HUES64 (cell line): ENCODE results near the gene SLC26A6.

Experiments
- H3K27ac ChIP-seq: 2 replicates; pipeline ENCODE4 v1.7.0; 2013; ENCODE audit warnings: low read depth, low read length, inconsistent platforms
- H3K27me3 ChIP-seq: 2 replicates; pipeline ENCODE4 v1.6.1; 2013; ENCODE audit warnings: mild to moderate bottlenecking, low read length; ENCODE audit not compliant: insufficient read depth
- H3K36me3 ChIP-seq: 2 replicates; pipeline ENCODE4 v1.6.1; 2013; ENCODE audit warnings: mild to moderate bottlenecking, low read length; ENCODE audit not compliant: insufficient read depth
- H3K4me1 ChIP-seq: 2 replicates; pipeline ENCODE4 v1.6.1; 2013; ENCODE audit warnings: mild to moderate bottlenecking, low read length, moderate library complexity; ENCODE audit not compliant: insufficient read depth
- H3K4me3 ChIP-seq: 2 replicates; pipeline ENCODE4 v1.5.1; 2013; ENCODE audit warnings: mild to moderate bottlenecking, low read length, moderate library complexity
- H3K9ac ChIP-seq: 2 replicates; pipeline ENCODE4 v1.6.1; 2013; ENCODE audit warnings: mild to moderate bottlenecking, low read depth, low read length
- H3K9me3 ChIP-seq: 2 replicates; pipeline ENCODE4 v1.6.1; 2013; ENCODE audit warnings: low read depth, low read length; ENCODE audit not compliant: insufficient read depth
- WGBS: fragments of 150-250, 120-280 bp; methylation state at CpG from one replicate; pipeline ENCODE4 v1.1.7; 2013; ENCODE audit warnings: missing lambda C conversion rate; 5-methylcytosine and 5-hydroxymethylcytosine counted together

Gene SLC26A6

DNA sequence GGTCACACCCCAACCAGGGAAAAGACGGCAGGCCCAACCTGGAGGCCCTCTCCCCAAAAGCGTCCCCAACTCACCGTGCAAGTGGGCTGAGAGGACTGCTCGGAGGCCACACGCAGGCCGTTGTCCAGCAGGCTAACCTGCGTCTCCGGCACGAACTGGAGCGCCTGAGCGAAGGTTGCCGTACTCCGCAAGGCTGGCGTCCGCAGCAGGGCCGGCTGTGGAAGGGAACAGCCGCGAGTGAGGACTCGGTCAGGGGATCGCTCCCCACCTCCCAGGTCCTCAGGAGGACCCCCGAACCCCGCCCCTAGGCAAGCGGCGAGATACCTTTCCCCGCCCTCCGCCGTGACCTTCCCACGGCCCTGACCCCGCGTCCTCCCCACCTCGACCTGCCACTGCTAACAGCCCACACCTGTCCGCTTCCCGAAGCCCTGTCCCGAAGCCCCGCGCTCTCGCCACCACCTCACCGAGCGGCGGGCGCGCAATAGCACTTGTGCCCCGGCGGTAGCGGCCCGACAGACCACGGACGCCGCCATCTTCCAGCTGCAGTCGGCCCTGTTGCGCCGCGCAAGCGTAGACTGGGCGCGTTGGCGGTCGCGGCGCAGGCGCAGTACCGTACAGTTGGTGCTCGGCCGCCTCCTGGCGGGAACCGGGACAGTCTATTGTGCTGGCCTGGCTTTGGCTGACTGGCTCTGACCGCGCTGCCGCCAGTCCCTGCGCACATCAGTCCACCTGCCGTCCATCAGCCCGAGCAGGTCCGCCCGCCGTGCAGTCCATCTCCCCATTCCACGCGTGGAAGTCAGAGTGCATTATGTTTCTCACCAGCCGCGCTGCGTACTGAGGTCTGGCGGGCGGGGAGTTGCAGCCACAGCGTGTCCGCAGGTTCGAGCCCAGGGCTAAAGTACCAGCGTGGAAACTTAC, 25.9 kb downstream of the SLC26A6 start, which contains the start of gene UQCRC1:
Gene UQCRC1, minus strand, starts transcription at position 559 of the 918 bp plus-strand sequence. Its CDS starts 26 bp downstream, at position 533.
- Histone ChIP-seq H3K9me3 (no peaks in the 10 kb centered on the region), H3K36me3 (peaks cover 37% of the 10 kb centered on the region), H3K4me1 (peaks cover 5% of the 10 kb centered on the region; the same call in 1 of the 2 replicates), H3K9ac (peak within 1 kb of the TSS; percentile 95), H3K27me3 (no peaks in the 10 kb centered on the region), H3K27ac (peak within 1 kb of the TSS; percentile 85), H3K4me3 (peak within 1 kb of the TSS; percentile 96)
- WGBS: under 1% methylated on average over 86 of the region's 86 CpGs

GRCh38 chr3:48607519-48607918, 27.7 kb downstream of the SLC26A6 start:
- no peak overlapping the region for H3K9ac ChIP-seq
- peaks cover 5% of the 10 kb centered on the region; the same call in 1 of the 2 replicates for H3K4me1 ChIP-seq
- H3K27me3 ChIP-seq: no peaks in the 10 kb centered on the region
- H3K9me3 ChIP-seq: no peaks in the 10 kb centered on the region
- 95% methylated on average over 5 of the region's 5 CpGs for WGBS
- peaks cover 55% of the 10 kb centered on the region for H3K36me3 ChIP-seq
- H3K4me3 ChIP-seq: no peak overlapping the region
- H3K27ac ChIP-seq: no peak overlapping the region

DNA sequence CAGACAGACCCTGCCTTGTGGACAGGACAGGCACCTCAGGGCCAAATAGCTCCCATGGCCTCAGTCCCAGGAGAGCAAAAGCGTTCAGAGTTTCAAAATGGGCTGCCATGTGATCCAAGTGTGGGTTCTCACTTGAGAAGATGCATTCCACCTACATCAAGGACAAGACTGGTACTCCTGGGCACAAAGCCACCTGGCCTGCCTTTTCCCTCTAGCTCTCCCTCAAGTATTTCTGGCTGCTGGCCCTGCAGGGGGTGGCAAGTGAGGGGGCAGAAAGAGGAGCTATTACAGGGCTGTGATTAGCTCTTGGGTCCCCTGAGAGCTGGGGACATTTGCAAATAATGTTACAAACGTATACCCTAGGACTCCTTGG, 33.7 kb downstream of the SLC26A6 start:
- Histone ChIP-seq H3K27ac (no peak overlapping the region), H3K36me3 (peaks cover 90% of the 10 kb centered on the region), H3K27me3 (no peaks in the 10 kb centered on the region), H3K9ac (no peak overlapping the region), H3K9me3 (no peaks in the 10 kb centered on the region), H3K4me3 (no peak overlapping the region), H3K4me1 (no peaks in the 10 kb centered on the region)
- 91% methylated on average over 2 of the region's 2 CpGs for WGBS

GRCh38 chr3:48600711-48601621, 34.3 kb downstream of the SLC26A6 start:
- H3K9me3 ChIP-seq: no peaks in the 10 kb centered on the region
- WGBS: 95% methylated on average over 19 of the region's 19 CpGs
- peaks cover 6% of the 10 kb centered on the region for H3K4me1 ChIP-seq
- no peaks in the 10 kb centered on the region for H3K27me3 ChIP-seq
- H3K9ac ChIP-seq: no peak overlapping the region
- peaks cover 83% of the 10 kb centered on the region for H3K36me3 ChIP-seq
- H3K27ac ChIP-seq: no peak overlapping the region
- H3K4me3 ChIP-seq: no peak overlapping the region

DNA sequence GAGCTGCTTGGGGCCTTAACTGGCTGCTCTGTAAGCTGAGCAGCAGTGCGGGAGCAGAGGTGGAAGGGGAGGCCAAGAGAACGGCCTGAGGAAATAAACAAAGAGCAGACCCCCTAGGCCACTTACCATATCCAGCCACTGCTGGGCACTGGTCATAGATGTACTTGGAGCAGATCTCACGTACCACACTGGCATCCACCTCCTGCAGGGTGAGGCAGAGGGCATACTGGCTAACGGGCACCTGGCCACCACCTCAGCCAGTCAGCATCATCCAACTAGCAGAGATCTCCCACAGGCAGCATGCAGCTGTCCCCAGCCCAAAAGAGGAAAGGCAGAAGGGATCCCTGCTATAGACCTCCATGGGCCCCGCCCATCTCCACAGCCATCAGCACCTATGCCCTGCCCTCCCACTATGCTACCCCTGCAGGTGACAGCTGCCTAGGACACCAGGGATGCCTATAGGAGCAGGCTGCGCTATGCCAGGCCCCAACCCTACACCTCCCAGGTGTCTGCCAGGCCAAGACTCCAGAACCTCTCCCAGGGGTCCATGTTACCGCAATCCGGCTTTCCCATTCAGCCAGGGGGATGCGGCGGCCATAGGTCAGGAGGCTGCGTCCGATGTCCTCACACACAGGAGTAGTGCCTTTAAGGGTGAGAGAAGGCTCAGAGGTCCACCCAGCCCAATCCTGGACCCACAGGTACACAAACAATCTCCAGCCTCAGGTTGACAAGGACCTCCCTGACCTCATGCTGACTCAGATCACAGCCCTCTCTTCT, 35.6 kb downstream of the SLC26A6 start:
- H3K27ac ChIP-seq: no peak overlapping the region
- no peaks in the 10 kb centered on the region for H3K9me3 ChIP-seq
- H3K27me3 ChIP-seq: peaks cover 4% of the 10 kb centered on the region; the same call in 1 of the 2 replicates
- H3K36me3 ChIP-seq: peaks cover 70% of the 10 kb centered on the region
- H3K4me1 ChIP-seq: peaks cover 12% of the 10 kb centered on the region
- H3K4me3 ChIP-seq: no peak overlapping the region
- WGBS: 91% methylated on average over 12 of the region's 12 CpGs
- no peak overlapping the region for H3K9ac ChIP-seq

DNA sequence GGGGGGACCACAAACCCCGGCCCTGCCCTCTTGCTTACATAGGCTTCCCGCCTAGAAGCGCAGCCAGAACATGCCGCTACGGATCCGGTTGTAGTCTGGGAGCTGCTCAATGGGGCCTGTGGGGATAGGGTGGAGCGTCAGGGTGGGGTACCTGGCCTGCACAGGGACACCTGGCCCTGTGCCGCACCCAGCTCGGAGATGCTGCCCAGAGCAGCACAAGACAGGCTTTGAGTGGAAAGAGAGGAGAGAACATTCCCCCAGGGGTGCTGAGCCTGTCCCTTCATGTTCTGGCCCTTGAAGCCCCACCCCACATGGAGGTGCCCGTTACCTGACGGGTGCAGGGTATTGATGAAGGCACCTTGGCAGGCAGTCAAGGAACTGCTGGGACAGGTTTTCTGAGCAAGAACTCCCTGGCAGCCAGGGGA, 36.2 kb downstream of the SLC26A6 start:
- Histone ChIP-seq H3K9me3 (no peaks in the 10 kb centered on the region), H3K36me3 (peaks cover 64% of the 10 kb centered on the region), H3K9ac (no peak overlapping the region), H3K27ac (peak overlapping the region; percentile 16; the same call in 1 of the 2 replicates), H3K4me3 (no peak overlapping the region), H3K4me1 (peaks cover 17% of the 10 kb centered on the region), H3K27me3 (peaks cover 10% of the 10 kb centered on the region; the same call in 1 of the 2 replicates)
- WGBS: 94% methylated on average over 11 of the region's 11 CpGs

DNA sequence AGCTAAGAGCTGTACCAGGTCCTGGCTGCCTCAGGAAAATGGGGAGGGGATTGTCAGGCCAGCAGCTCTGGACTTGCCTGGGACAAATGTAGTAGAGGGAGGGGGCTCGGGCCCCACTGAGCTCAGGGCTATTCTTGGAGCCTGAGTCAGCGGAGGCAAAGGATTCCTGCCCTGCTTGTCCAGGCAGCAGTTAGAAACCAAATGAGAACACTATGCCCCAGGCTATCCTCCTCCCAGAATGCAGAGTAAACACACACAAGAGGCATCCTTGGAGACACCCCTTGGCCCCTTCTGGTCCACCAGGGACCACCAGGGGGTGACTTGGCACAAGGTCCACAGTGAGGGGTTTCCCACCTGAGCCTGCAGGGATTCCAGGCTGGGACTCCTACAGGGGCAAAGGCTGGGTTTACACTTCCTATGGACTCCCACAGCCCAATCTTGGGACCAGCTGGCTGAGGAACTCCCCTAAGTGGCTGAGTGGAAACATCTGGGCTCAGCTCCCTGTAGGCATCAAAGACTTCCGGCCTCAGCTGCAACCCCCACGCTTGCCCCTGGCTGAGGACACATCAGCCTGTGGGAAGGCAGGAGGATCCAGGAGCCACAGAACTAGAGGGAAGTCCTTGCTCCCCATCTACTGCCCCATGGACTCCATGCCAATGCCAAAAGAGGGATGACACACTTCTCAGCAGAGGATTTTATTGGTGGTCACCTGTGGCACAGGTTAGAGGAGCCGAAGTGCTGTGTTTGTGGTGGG, 36.8 kb downstream of the SLC26A6 start:
- peaks cover 19% of the 10 kb centered on the region for H3K4me1 ChIP-seq

DNA sequence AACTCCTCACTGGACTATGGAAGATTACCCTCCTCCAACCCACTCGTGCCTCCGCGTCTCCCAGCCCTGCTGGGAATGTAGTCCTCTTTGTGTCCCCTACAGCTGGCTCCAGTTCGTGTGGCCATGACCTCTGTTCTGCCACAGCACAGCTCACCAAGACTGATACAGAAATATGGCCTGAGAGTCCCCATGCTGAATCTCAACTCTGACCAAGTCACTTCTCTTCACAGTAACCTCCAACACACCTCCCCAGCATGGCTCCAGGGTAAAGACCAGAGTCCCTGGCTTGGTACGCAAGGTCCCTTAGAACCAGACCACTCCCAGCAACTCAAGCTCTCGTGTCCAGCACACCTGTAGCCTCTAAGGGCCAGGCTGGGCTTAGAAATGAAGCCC, 37.9 kb downstream of the SLC26A6 start:
- 95% methylated on average over 6 of the region's 6 CpGs for WGBS
- Histone ChIP-seq H3K9ac (no peak overlapping the region), H3K36me3 (peaks cover 47% of the 10 kb centered on the region), H3K27ac (no peak overlapping the region), H3K9me3 (no peaks in the 10 kb centered on the region), H3K27me3 (peaks cover 17% of the 10 kb centered on the region; the same call in 1 of the 2 replicates), H3K4me1 (peaks cover 19% of the 10 kb centered on the region), H3K4me3 (no peak overlapping the region)

More for the DNA sequence above, 36.8 kb downstream of the SLC26A6 start:
- no peaks in the 10 kb centered on the region for H3K9me3 ChIP-seq
- WGBS: 79% methylated on average over 5 of the region's 5 CpGs
- H3K27me3 ChIP-seq: peaks cover 16% of the 10 kb centered on the region; the same call in 1 of the 2 replicates
- peaks cover 58% of the 10 kb centered on the region for H3K36me3 ChIP-seq
- H3K9ac ChIP-seq: no peak overlapping the region
- H3K27ac ChIP-seq: peak overlapping the region; percentile 54
- H3K4me3 ChIP-seq: no peak overlapping the region

- H3K27me3 ChIP-seq: peaks cover 17% of the 10 kb centered on the region; the same call in 1 of the 2 replicates
- H3K9me3 ChIP-seq: no peaks in the 10 kb centered on the region
- peak overlapping the region; percentile 62; the same call in 1 of the 2 replicates for H3K27ac ChIP-seq
- peaks cover 19% of the 10 kb centered on the region for H3K4me1 ChIP-seq
- no peak overlapping the region for H3K4me3 ChIP-seq
- no peak overlapping the region for H3K9ac ChIP-seq
- peaks cover 44% of the 10 kb centered on the region for H3K36me3 ChIP-seq
- WGBS: 91% methylated on average over 8 of the region's 8 CpGs
Measured at GRCh38 chr3:48596676-48597407, 38.4 kb downstream of the SLC26A6 start.
